Heart right ventricle (tissue), 16 donors: ENCODE data around the gene POU1F1. TPM values are rescaled to one million over a fixed set of nuclear protein-coding genes. Genes with fewer than 3 reads are reported as not detected.
"Not testable (repeated sequence)": the region's sequence is repeated elsewhere in the genome, so short reads cannot be mapped to it uniquely, and the experiment has no call there.

Experiments
- ATAC-seq, 8 donors: fragments of 200-7000 bp; cut with Tn5 transposase; one replicate each; pipeline ENCODE4 v1.9.1; 2020; ENCODE audit warnings: mild to moderate bottlenecking in 8 of 8, moderate library complexity in 8 of 8, moderate number of reproducible peaks in 1 of 8
- DNase-seq, 2 donors: peaks; one replicate each; pipeline ENCODE4 v3.0.0-alpha.2; 2020
- H3K27ac ChIP-seq, 10 donors: fragments of 200-600 bp; sonication (generic) in 2 of 10; one replicate each; pipeline versions ENCODE4 v1.5.0 to v1.8.0; 2020 to 2022; ENCODE audit warnings: mild to moderate bottlenecking in 3 of 10
- H3K27me3 ChIP-seq, 7 donors: fragments of 200-600 bp; one replicate each; pipeline ENCODE4 v1.8.0; 2021 to 2022; ENCODE audit warnings: mild to moderate bottlenecking in 2 of 7
- H3K36me3 ChIP-seq, 9 donors: fragments of 200-600 bp; sonication (generic) in 1 of 9; one replicate each; pipeline versions ENCODE4 v1.5.0 to v1.8.0; 2020 to 2022; ENCODE audit warnings: mild to moderate bottlenecking in 2 of 9
- H3K4me1 ChIP-seq, 9 donors: fragments of 200-600 bp; sonication (generic) in 1 of 9; one replicate each; pipeline versions ENCODE4 v1.5.0 to v1.8.0; 2020 to 2022; ENCODE audit warnings: mild to moderate bottlenecking in 4 of 9
- H3K4me3 ChIP-seq, 10 donors: fragments of 200-600 bp; sonication (generic) in 2 of 10; one replicate each; pipeline versions ENCODE4 v1.5.0 to v1.8.0; 2020 to 2022; ENCODE audit warnings: mild to moderate bottlenecking in 7 of 10, moderate library complexity in 2 of 10
- H3K9me3 ChIP-seq, 11 donors: fragments of 200-600 bp in 10 of 11; sonication (generic) in 2 of 11; one replicate each; pipeline versions ENCODE4 v1.5.0 to v1.8.0; 2013 to 2022; ENCODE audit warnings: mild to moderate bottlenecking in 2 of 11, control low read depth in 1 of 11, moderate library complexity in 1 of 11
- CTCF ChIP-seq, 9 donors: fragments of 200-600 bp; sonication (generic) in 2 of 9; IDR thresholded peaks; one replicate each; pipeline versions ENCODE4 v1.5.0 to v1.8.0; 2021 to 2022; ENCODE audit warnings: antibody characterized with exemption in 9 of 9, mild to moderate bottlenecking in 5 of 9, moderate library complexity in 1 of 9
- WGBS, 2 donors: extraction: QIAGEN DNeasy Blood & Tissue Kit; methylation state at CpG; one replicate each; pipeline ENCODE4 v1.1.7; 2013; ENCODE audit warnings: inconsistent platforms in 1 of 2; 5-methylcytosine and 5-hydroxymethylcytosine counted together
- intact Hi-C, 10 donors: fragments of 100-400 bp; cut with DNase I; formaldehyde crosslinking; loops; one replicate each; pipeline versions ENCODE4 v1.11.1 to v1.14.2; 2022
- polyA plus RNA-seq, 2 donors: library from polyadenylated mRNA; stranded (reverse); fragments of 200-250 nt; gene quantifications; one replicate each; pipeline ENCODE4 v1.2.3, GENCODE V29; 2013
- total RNA-seq, 10 donors: library from RNA; stranded (reverse); fragmentation: NEBNext Ultra II Directional in 3 of 10; extraction: Animal tissue kit (Norgen Biotek cat#: 25700) in 3 of 10; gene quantifications; one replicate each; pipeline versions ENCODE4 v1.2.1 to v1.2.4, GENCODE V29; 2021 to 2023
- donor health status: Arrhythmogenic right ventricular cardiomyopathy.
- donor health status: ischemic (EF 13 %, LVEDD 7.1; RV severe dilation, severe dysfunction).
- donor health status: healthy with polysubstance abuse.
- donor health status: DM: no; HTN: yes; CAD: no.
- donor health status: DM: no; HTN: no; CAD: no.
- donor health status: ischemic (EF 25% LVEDD 6.9; RV normal size, moderate dysfunction).
- donor health status: ischemic (EF 25% LVEDD 5.7; RV mildly dilated, moderate dysfunction).
- donor health status: healthy.
- donor health status: DM: yes; HTN: yes; CAD: no.
- donor health status: Ischemic cardiomyopathy.
- donor health status: ischemic (EF 35%, LVEDD 5.7; RV mildly dilated, moderate dysfunction).
- donor health status: nonischemic (EF 11% LVEDD 7.7; RV severe dilation, severe dysfunction).
- donor health status: DM: yes; HTN: yes; CAD: no.
- donor health status: PGD.
- donor health status: ischemic (EF 29% LVEDD 5.4; RV normal size, mild dysfunction).
- donor health status: nonischemic (EF 23%, LVEDD 6.1; RV moderate dilation, normal function).

Gene POU1F1
- total and polyA plus RNA-seq, 12 donors, result not detected

- Histone ChIP-seq H3K9me3 (peaks cover 0 to 4% (median 0%) of the 10 kb centered on the region in 11 donors), H3K4me3 (no peak overlapping the region), H3K4me1 (no peaks in the 10 kb centered on the region), H3K36me3 (no peaks in the 10 kb centered on the region), H3K27ac (no peak overlapping the region), H3K27me3 (peaks cover 0 to 7% (median 0%) of the 10 kb centered on the region in 7 donors)
- DNase-seq (no peak), ATAC-seq (no peak)
- 97 to 99% methylated on average over 2 of the region's 2 CpGs for WGBS, 2 donors
- intact Hi-C loops, result no loop called here
- peak in 1 of 9 donors; percentile 17 for TF ChIP-seq CTCF (IDR thresholded peaks at IDR 0.05)
Measured at GRCh38 chr3:87307805-87308204, 31.4 kb upstream of the POU1F1 start.

- no peaks in the 10 kb centered on the region for H3K4me1 ChIP-seq
- no peak overlapping the region for H3K27ac ChIP-seq
- H3K36me3 ChIP-seq, result no peaks in the 10 kb centered on the region
- ATAC-seq, result no peak
- intact Hi-C loops, result no loop called here
- 62 to 79% methylated on average over 3 of the region's 3 CpGs for WGBS, 2 donors
- no peak for TF ChIP-seq CTCF (IDR thresholded peaks at IDR 0.05)
- no peak for DNase-seq
- no peak overlapping the region for H3K4me3 ChIP-seq
- H3K9me3 ChIP-seq, result peaks cover 0 to 4% (median 0%) of the 10 kb centered on the region in 11 donors
- peaks cover 0 to 7% (median 0%) of the 10 kb centered on the region in 7 donors for H3K27me3 ChIP-seq
Measured at GRCh38 chr3:87305517-87305916, 29.1 kb upstream of the POU1F1 start.

- H3K9me3 ChIP-seq, H3K36me3 ChIP-seq, H3K4me3 ChIP-seq, DNase-seq, intact Hi-C loops, H3K27me3 ChIP-seq, H3K27ac ChIP-seq, ATAC-seq, H3K4me1 ChIP-seq: not testable (repeated sequence)
- WGBS, 2 donors, result 63 to 74% methylated on average over 1 of the region's 1 CpG
Measured at GRCh38 chr3:87305031-87305430, 28.6 kb upstream of the POU1F1 start.

GRCh38 chr3:87298111-87298718, 21.8 kb upstream of the POU1F1 start:
- H3K9me3 ChIP-seq, result no peaks in the 10 kb centered on the region
- H3K4me1 ChIP-seq, result no peaks in the 10 kb centered on the region
- ATAC-seq, result no peak
- H3K27ac ChIP-seq, result no peak overlapping the region
- intact Hi-C loops, result loop anchor here in 3 of 10 donors (5.0 to 10.0 kb wide), 3 partner anchors 704 to 709 kb away; no protein-coding TSS in a partner anchor
- peak in 8 of 9 donors; percentile 16 to 80 (median 66) for TF ChIP-seq CTCF (IDR thresholded peaks at IDR 0.05)
- H3K36me3 ChIP-seq, result no peaks in the 10 kb centered on the region
- no peak for DNase-seq
- no peaks in the 10 kb centered on the region for H3K27me3 ChIP-seq
- H3K4me3 ChIP-seq, result no peak overlapping the region
- 7 to 26% methylated on average over 3 of the region's 3 CpGs for WGBS, 2 donors

- no peak overlapping the region for H3K4me3 ChIP-seq
- WGBS, 2 donors, result 78 to 84% methylated on average over 8 of the region's 8 CpGs
Measured at GRCh38 chr3:87288446-87288845, 12.1 kb upstream of the POU1F1 start.

More at GRCh38 chr3:87288446-87288845, 12.1 kb upstream of the POU1F1 start:
- H3K27me3 ChIP-seq, result no peaks in the 10 kb centered on the region
- no peak for DNase-seq
- TF ChIP-seq CTCF (IDR thresholded peaks at IDR 0.05), result no peak
- no peaks in the 10 kb centered on the region for H3K36me3 ChIP-seq
- ATAC-seq, result no peak
- no peak overlapping the region for H3K27ac ChIP-seq
- H3K4me1 ChIP-seq, result no peaks in the 10 kb centered on the region
- no peaks in the 10 kb centered on the region for H3K9me3 ChIP-seq
- intact Hi-C loops, result no loop called here
